H1 (cell line): ENCODE data around the gene TGFB3. TPM values are rescaled to one million over a fixed set of nuclear protein-coding genes. Genes with fewer than 3 reads are reported as not detected.

ENCODE experiments used
- ATF3 ChIP-seq: IDR thresholded peaks from 2 replicates; pipeline ENCODE4 v1.6.1; 2011; ENCODE audit warnings: low read depth, mild to moderate bottlenecking, low read length; ENCODE audit not compliant: insufficient read depth
- polyA plus RNA-seq, 7 experiments: library from polyadenylated mRNA; depleted of rRNA in 3 of 7; stranded (reverse) in 5 of 7; unstranded in 2 of 7; fragments of >200 nt in 5 of 7; fragments of 200-250 nt in 2 of 7; gene quantifications; 1 replicate in 5 of 7; 2 replicates in 1 of 7; 4 replicates in 1 of 7; pipeline versions ENCODE4 v1.2.1 to v1.2.3, GENCODE V29; 2011 to 2013; ENCODE audit warnings: missing spikeins in 2 of 7, mixed read lengths in 2 of 7
- total RNA-seq: library from RNA; stranded (reverse); fragmentation: NEBNext Ultra II Directional; extraction: Animal tissue kit (Norgen Biotek cat#: 25700); gene quantifications from 2 replicates; pipeline ENCODE4 v1.2.1, GENCODE V29; 2021

The TGFB3 gene
- total and polyA plus RNA-seq, 2 of the 8 experiments (the other 6 are each of a cell fraction or from before 2014, with no cell fraction given): 0.65 to 0.86 TPM

DNA sequence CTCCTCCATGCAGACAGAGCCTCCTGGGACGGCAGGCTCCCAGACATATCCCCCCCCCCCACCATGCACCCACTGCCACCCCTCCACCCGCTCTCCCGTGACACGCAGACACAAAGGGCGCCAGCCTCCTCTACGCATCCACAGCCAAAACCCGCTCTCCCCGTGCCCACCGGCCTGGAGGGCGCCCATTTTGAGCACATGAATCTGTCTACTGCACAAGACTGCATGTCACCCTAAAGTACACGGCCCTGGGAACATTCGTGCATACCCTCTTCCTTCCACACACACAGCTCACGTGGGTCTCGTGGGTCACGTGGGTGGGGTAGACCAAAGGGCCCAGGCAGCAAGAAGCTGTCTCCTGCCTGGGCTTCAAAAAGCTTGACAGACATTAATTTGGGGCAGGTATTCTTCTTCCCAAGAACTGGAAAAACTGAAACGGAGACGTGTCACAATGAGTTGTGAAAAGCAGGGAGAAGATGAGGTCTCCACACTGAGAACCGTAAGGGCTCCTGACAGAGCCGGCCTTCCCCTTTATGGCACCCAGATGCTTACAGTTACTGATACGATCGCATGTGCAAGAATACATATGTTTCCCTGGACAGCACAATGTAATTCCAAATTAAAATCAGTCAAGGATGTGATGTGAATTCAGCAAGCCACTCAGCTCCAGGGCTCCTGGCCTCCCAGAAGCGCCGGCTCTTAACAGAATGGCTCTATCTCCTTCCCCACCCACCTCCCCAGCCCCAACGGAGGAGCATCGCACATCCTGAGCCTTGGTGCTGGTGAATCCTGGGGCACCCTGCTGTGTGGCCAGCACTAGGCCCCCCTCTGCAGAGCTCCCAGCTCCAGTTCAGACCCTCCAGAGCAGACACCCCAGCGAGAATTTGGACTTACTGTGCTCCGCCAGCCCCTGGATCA is 1.9 kb downstream of the TGFB3 start (continued):
- no peak for TF ChIP-seq ATF3
